ENCODE measurements around the gene AHCTF1.

DNA sequence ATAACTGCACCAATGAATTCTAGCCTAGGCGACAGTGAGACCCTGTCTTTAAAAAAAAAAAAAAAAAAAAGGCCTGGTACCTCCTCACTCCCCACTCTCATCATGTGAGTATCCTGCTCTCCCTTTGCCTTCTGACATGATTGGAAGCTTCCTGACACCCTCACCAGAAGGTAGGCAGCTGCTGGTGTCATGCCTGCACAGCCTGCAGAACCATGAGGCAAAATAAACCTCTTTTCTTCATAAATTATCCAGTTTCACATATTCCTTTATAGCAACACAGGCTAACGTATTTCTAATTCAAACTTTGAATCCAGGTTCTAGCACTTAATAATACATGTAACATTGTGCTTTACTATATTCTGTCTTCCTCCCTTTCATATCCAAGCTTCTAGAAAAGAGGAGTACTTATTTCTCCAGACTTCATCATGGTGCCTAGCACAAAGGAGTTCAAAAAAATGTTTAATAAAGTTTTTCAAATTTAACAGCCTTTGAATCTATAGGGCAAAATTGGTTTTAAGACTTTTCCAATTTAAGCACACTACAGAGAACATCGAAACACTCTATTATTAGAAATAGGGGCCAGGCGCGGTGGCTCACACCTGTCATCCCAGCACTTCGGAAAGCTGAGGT is 5.6 kb downstream of the AHCTF1 start:
- no peak for TF ChIP-seq POLR2AphosphoS5 (IDR thresholded peaks at IDR 0.05; ENCODE audit: low read depth, low read length)
- TF ChIP-seq, protein P1, sequence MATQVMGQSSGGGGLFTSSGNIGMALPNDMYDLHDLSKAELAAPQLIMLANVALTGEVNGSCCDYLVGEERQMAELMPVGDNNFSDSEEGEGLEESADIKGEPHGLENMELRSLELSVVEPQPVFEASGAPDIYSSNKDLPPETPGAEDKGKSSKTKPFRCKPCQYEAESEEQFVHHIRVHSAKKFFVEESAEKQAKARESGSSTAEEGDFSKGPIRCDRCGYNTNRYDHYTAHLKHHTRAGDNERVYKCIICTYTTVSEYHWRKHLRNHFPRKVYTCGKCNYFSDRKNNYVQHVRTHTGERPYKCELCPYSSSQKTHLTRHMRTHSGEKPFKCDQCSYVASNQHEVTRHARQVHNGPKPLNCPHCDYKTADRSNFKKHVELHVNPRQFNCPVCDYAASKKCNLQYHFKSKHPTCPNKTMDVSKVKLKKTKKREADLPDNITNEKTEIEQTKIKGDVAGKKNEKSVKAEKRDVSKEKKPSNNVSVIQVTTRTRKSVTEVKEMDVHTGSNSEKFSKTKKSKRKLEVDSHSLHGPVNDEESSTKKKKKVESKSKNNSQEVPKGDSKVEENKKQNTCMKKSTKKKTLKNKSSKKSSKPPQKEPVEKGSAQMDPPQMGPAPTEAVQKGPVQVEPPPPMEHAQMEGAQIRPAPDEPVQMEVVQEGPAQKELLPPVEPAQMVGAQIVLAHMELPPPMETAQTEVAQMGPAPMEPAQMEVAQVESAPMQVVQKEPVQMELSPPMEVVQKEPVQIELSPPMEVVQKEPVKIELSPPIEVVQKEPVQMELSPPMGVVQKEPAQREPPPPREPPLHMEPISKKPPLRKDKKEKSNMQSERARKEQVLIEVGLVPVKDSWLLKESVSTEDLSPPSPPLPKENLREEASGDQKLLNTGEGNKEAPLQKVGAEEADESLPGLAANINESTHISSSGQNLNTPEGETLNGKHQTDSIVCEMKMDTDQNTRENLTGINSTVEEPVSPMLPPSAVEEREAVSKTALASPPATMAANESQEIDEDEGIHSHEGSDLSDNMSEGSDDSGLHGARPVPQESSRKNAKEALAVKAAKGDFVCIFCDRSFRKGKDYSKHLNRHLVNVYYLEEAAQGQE (IDR thresholded peaks at IDR 0.05; ENCODE audit: insufficient read depth in 1 of 2, low read depth in 2 of 2, low read length in 2 of 2), result no peak

Measured in PFSK-1 (cell line).